ENCODE data around the gene NSUN2.

NSUN2 gene

DNA sequence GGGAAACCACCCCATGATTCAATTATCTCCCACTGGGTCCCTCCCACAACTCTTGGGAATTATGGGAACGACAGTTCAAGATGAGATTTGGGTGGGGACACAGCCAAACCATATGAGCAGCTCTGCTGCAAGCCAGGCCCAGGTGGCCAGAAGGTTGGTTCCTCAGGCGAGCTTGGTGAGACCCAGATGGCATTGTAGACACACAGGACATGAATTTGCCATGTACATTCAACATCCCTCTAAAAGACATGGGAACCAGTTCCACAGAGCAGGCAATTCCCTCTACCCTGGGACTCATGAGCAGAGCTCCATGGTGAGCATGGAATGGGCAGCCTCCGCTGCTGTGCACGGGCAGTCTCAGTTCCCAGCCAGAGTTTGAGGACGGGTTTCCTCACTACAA lies 53.3 kb downstream of the NSUN2 start:
- Histone ChIP-seq H3K79me2 (ENCODE audit: low read length) (no peaks in the 10 kb centered on the region), H2AFZ (ENCODE audit: low read length) (no peak overlapping the region), H4K20me1 (ENCODE audit: insufficient read depth, low read length) (no peaks in the 10 kb centered on the region), H3K9ac (ENCODE audit: low read length) (no peak overlapping the region), H3F3A (ENCODE audit: insufficient read depth, low read length) (no peaks in the 10 kb centered on the region), H3K9me2 (replicated peaks; ENCODE audit: insufficient read depth, low read length) (no peaks in the 10 kb centered on the region), H3K9me3 (replicated peaks; ENCODE audit: insufficient read depth, low read length) (no peaks in the 10 kb centered on the region), H3K4me1 (ENCODE audit: low read length) (no peaks in the 10 kb centered on the region), H3K36me3 (replicated peaks; ENCODE audit: insufficient read depth, low read length) (no peaks in the 10 kb centered on the region), H3K4me3 (ENCODE audit: low read length) (no peak overlapping the region), H3K27me3 (replicated peaks; ENCODE audit: insufficient read depth, low read length) (no peaks in the 10 kb centered on the region), H3K4me2 (ENCODE audit: low read depth, low read length) (no peak overlapping the region), H3K27ac (ENCODE audit: low read length) (no peak overlapping the region)
- DNase-seq = no peak
- TF ChIP-seq EZH2phosphoT487 (IDR thresholded peaks at IDR 0.05; ENCODE audit: low read length) (no peak), EZH2 (optimal IDR thresholded peaks at IDR 0.05; ENCODE audit: low read depth, low read length) (no peak)
- TF ChIP-seq, protein P1, sequence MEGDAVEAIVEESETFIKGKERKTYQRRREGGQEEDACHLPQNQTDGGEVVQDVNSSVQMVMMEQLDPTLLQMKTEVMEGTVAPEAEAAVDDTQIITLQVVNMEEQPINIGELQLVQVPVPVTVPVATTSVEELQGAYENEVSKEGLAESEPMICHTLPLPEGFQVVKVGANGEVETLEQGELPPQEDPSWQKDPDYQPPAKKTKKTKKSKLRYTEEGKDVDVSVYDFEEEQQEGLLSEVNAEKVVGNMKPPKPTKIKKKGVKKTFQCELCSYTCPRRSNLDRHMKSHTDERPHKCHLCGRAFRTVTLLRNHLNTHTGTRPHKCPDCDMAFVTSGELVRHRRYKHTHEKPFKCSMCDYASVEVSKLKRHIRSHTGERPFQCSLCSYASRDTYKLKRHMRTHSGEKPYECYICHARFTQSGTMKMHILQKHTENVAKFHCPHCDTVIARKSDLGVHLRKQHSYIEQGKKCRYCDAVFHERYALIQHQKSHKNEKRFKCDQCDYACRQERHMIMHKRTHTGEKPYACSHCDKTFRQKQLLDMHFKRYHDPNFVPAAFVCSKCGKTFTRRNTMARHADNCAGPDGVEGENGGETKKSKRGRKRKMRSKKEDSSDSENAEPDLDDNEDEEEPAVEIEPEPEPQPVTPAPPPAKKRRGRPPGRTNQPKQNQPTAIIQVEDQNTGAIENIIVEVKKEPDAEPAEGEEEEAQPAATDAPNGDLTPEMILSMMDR (IDR thresholded peaks at IDR 0.05; ENCODE audit: low read length) = no peak

DNA sequence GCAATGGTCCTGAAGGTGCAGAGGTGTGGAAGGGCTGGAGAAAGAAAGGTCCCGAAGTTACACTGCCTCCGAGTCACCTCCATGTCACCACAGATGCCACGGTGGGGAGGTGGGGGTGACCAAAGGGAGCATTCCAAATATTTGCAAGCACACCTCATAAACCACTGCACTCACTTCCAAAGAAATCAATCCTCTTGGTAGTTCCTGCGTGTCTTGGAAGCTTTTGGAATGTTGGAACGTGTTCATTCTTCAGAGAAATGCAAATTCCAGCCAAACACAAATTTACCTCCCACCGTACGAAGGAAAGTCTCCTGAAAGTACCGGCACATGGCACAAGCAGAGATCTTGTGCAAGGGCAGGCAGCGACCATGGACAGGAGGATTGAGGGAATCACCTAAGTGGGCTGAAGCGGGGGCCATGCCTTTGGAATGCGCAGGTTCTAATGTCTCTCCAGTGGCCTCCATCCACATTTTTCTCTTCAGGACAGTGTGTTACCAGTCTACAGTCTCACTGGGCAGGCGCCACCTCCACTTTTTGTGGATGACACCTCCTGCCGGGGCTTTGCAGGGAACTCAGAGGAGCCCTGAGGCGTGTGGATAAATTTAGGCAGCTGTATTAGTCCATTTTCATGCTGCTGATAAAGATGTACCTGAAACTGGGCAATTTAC lies 54.0 kb downstream of the NSUN2 start:
- TF ChIP-seq EZH2 (optimal IDR thresholded peaks at IDR 0.05; ENCODE audit: low read depth, low read length) = no peak
- TF ChIP-seq EZH2phosphoT487 (IDR thresholded peaks at IDR 0.05; ENCODE audit: low read length) = no peak
- TF ChIP-seq, protein P1 (IDR thresholded peaks at IDR 0.05; ENCODE audit: low read length) = no peak
- H3K9ac ChIP-seq (ENCODE audit: low read length) = no peak overlapping the region
- H3K79me2 ChIP-seq (ENCODE audit: low read length) = no peaks in the 10 kb centered on the region
- no peaks in the 10 kb centered on the region for H3K9me2 ChIP-seq (replicated peaks; ENCODE audit: insufficient read depth, low read length)
- no peak overlapping the region for H3K4me3 ChIP-seq (ENCODE audit: low read length)
- H3K4me1 ChIP-seq (ENCODE audit: low read length) = no peaks in the 10 kb centered on the region
- H3K27me3 ChIP-seq (replicated peaks; ENCODE audit: insufficient read depth, low read length) = no peaks in the 10 kb centered on the region
- H3K4me2 ChIP-seq (ENCODE audit: low read depth, low read length) = no peak overlapping the region
- DNase-seq = no peak
- no peaks in the 10 kb centered on the region for H3F3A ChIP-seq (ENCODE audit: insufficient read depth, low read length)
- no peak overlapping the region for H2AFZ ChIP-seq (ENCODE audit: low read length)
- no peaks in the 10 kb centered on the region for H4K20me1 ChIP-seq (ENCODE audit: insufficient read depth, low read length)
- no peaks in the 10 kb centered on the region for H3K36me3 ChIP-seq (replicated peaks; ENCODE audit: insufficient read depth, low read length)
- H3K9me3 ChIP-seq (replicated peaks; ENCODE audit: insufficient read depth, low read length) = no peaks in the 10 kb centered on the region
- H3K27ac ChIP-seq (ENCODE audit: low read length) = no peak overlapping the region

DNA sequence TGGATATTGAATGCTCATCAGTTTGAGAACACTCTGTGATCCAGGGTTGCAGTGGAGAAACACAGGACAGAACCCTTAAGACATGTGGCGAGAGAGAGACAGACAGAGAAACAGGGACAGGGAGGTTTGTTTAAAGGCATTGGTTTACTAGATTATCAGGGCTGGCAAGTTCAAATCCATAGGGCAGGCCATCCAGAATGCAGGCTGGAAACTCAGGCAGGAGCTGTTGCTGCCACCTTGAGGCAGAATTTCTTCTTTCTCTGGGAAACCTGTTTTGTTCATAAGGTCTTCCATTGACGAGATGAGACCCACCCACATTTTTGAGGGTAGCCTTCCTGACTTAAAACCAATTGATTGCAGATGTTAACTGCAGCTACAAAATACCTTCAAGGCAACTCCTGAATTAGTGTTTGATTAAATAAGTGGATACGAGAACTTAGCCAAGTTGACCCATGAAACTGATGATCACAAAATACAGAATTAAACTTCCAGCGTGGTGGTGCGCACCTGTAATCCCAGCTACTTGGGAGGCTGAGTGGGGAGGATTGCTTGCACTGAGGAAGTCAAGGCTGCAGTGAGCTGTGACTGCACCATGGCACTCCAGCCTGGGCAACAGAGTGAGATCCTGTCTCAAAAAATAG lies 55.9 kb downstream of the NSUN2 start:
- DNase-seq = peak; percentile 60
- Histone ChIP-seq H2AFZ (ENCODE audit: low read length) (no peak overlapping the region), H3K4me2 (ENCODE audit: low read depth, low read length) (no peak overlapping the region), H3K9me2 (replicated peaks; ENCODE audit: insufficient read depth, low read length) (no peaks in the 10 kb centered on the region), H3K79me2 (ENCODE audit: low read length) (no peaks in the 10 kb centered on the region), H4K20me1 (ENCODE audit: insufficient read depth, low read length) (no peaks in the 10 kb centered on the region), H3K36me3 (replicated peaks; ENCODE audit: insufficient read depth, low read length) (no peaks in the 10 kb centered on the region), H3K9ac (ENCODE audit: low read length) (no peak overlapping the region), H3K27ac (ENCODE audit: low read length) (no peak overlapping the region), H3K9me3 (replicated peaks; ENCODE audit: insufficient read depth, low read length) (no peaks in the 10 kb centered on the region), H3K4me1 (ENCODE audit: low read length) (no peaks in the 10 kb centered on the region), H3F3A (ENCODE audit: insufficient read depth, low read length) (no peaks in the 10 kb centered on the region), H3K4me3 (ENCODE audit: low read length) (no peak overlapping the region), H3K27me3 (replicated peaks; ENCODE audit: insufficient read depth, low read length) (no peaks in the 10 kb centered on the region)
- TF ChIP-seq EZH2phosphoT487 (IDR thresholded peaks at IDR 0.05; ENCODE audit: low read length) = no peak
- TF ChIP-seq, protein P1 (IDR thresholded peaks at IDR 0.05; ENCODE audit: low read length) = peak; percentile 68
